Measurements from ENCODE around the gene NUPR1.
"Not testable (repeated sequence)": the region's sequence is repeated elsewhere in the genome, so short reads cannot be mapped to it uniquely, and the experiment has no call there.

Gene NUPR1

DNA sequence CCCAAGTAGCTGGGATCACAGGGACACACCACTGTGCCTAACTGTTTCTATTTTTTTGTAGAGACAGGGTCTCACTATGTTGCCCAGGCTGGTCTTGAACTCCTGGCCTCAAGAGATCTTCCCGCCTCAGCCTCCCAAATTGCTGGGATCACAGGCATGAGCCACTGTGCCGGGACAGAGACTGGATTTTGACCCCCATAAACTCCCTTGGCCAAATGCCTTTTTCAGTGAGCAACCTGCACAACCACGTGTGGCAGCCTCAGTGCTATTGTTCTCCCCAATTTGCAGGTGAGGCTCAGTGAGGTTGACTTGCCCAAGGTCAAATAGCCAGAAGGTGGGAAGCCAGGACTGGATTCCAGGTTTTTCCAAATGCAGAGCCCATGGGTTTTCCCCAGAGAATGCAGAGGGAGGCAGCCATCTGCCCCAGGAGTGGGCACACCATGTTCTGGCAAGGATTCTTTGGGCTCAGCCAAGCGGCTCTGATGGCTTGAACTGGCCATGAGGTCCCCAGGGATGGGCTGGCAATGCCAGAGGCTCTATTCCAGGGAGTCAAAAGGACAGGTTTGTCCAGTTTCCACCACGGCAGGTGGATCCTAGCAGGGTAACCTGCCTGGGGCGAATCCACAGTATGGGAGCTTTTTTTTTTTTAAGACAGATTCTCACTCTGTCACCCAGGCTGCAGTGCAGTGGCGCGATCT is 33.9 kb downstream of the NUPR1 start:
- Histone ChIP-seq H3K27ac (ENCODE audit: low read length) (no peak overlapping the region), H3K4me3 (ENCODE audit: low read length in 2 of 2) (no peak overlapping the region), H3K4me1 (ENCODE audit: control insufficient read depth, insufficient read depth, low read length) (no peaks in the 10 kb centered on the region), H3K36me3 (ENCODE audit: control insufficient read depth in 2 of 2, insufficient read depth in 2 of 2, low read length in 2 of 2) (no peaks in the 10 kb centered on the region), H3K27me3 (ENCODE audit: control insufficient read depth in 1 of 2, insufficient read depth in 2 of 2, low read length in 2 of 2) (peaks cover 3 to 5% of the 10 kb centered on the region in 2 donors), H3K9ac (ENCODE audit: low read length in 2 of 2) (no peak overlapping the region), H3K9me3 (ENCODE audit: control insufficient read depth in 2 of 2, low read length in 2 of 2) (no peaks in the 10 kb centered on the region)

DNA sequence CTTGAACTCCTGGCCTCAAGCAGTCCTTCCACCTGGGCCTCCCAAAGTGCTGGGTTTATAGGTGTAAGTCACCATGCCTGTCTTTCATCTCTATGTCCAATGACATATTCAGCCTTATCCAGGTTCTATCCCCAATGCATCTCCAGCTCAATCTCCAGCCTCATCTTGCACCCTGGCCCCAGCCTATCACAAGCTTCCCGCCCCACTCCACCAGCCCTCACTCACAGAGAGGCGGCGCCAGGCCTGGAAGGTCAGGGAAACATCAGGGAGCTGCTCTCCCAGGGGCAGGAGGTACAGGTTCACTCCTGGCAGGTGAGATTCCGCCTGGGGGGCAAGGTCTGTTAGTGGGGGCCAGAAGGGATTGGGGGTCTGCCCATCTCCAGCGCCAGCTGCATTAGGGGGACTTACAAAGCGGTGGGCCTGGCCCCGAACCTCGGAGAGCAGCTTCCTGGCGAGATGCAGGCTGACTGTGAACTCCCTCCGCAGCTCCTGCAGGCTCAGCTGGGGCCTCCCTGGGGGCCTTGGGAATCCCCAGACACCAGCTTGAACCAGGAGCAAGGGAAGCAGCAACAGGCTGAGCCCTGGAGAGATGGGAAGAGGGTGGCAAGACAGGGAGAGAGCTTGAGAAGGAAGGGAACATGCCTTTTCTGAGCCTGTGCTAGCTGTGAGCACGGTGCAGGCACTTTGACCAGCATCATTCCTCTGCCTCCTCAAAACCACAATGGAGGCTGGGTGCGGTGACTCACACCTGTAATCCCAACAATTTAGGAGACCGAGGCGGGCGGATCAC is 35.1 kb downstream of the NUPR1 start:
- H3K9ac ChIP-seq (ENCODE audit: low read length in 2 of 2): no peak overlapping the region
- H3K4me1 ChIP-seq (ENCODE audit: control insufficient read depth, insufficient read depth, low read length): no peaks in the 10 kb centered on the region
- H3K27ac ChIP-seq (ENCODE audit: low read length): no peak overlapping the region
- no peak overlapping the region for H3K4me3 ChIP-seq (ENCODE audit: low read length in 2 of 2)
- H3K27me3 ChIP-seq (ENCODE audit: control insufficient read depth in 1 of 2, insufficient read depth in 2 of 2, low read length in 2 of 2): peaks cover 3 to 5% of the 10 kb centered on the region in 2 donors
- no peaks in the 10 kb centered on the region for H3K36me3 ChIP-seq (ENCODE audit: control insufficient read depth in 2 of 2, insufficient read depth in 2 of 2, low read length in 2 of 2)
- H3K9me3 ChIP-seq (ENCODE audit: control insufficient read depth in 2 of 2, low read length in 2 of 2): no peaks in the 10 kb centered on the region

GRCh38 chr16:28502290-28502689 is 36.5 kb downstream of the NUPR1 start:
- no peak overlapping the region for H3K9ac ChIP-seq (ENCODE audit: low read length in 2 of 2)
- no peaks in the 10 kb centered on the region for H3K36me3 ChIP-seq (ENCODE audit: control insufficient read depth in 2 of 2, insufficient read depth in 2 of 2, low read length in 2 of 2)
- no peaks in the 10 kb centered on the region for H3K9me3 ChIP-seq (ENCODE audit: control insufficient read depth in 2 of 2, low read length in 2 of 2)
- H3K4me1 ChIP-seq (ENCODE audit: control insufficient read depth, insufficient read depth, low read length): no peaks in the 10 kb centered on the region
- H3K27me3 ChIP-seq (ENCODE audit: control insufficient read depth in 1 of 2, insufficient read depth in 2 of 2, low read length in 2 of 2): peaks cover 3 to 5% of the 10 kb centered on the region in 2 donors
- H3K27ac ChIP-seq (ENCODE audit: low read length): no peak overlapping the region
- H3K4me3 ChIP-seq (ENCODE audit: low read length in 2 of 2): no peak overlapping the region

- no peaks in the 10 kb centered on the region for H3K4me1 ChIP-seq (ENCODE audit: control insufficient read depth, insufficient read depth, low read length)
- H3K36me3 ChIP-seq (ENCODE audit: control insufficient read depth in 2 of 2, insufficient read depth in 2 of 2, low read length in 2 of 2): no peaks in the 10 kb centered on the region
These were observed 37.2 kb downstream of the NUPR1 start for GRCh38 chr16:28501258-28502232.

DNA sequence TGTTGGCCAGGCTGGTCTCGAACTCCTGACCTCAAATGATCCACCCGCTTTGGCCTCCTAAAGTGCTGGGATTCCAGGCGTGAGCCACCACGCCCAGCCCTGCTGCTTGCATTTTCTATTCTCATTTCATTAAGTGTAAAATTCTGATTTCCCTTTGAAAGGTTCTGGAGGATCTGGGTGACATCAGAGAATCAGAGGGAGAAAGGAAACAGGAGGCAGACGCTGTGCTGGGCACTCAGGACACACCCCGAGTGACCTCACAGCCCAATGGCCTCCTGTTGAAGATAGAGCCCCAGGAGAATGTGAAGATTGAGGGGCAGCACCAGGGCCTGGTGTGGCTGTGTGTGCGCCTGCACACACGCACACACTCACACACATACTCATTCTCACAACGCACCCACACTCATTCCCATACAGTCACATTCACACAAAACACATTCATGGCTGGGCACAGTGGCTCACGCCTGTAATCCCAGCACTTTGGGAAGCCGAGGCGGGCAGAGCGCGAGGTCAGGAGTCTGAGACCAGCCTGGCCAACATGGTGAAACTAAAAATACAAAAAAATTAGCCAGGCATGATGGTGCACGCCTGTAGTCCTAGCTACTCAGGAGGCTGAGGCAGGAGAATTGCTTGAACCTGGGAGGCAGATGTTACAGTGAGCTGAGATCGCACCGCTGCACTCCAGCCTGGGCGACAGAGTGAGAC is 38.1 kb downstream of the NUPR1 start:
- H3K27me3 ChIP-seq (ENCODE audit: control insufficient read depth in 1 of 2, insufficient read depth in 2 of 2, low read length in 2 of 2); H3K9ac ChIP-seq (ENCODE audit: low read length in 2 of 2); H3K9me3 ChIP-seq (ENCODE audit: control insufficient read depth in 2 of 2, low read length in 2 of 2); H3K4me1 ChIP-seq (ENCODE audit: control insufficient read depth, insufficient read depth, low read length); H3K27ac ChIP-seq (ENCODE audit: low read length); H3K36me3 ChIP-seq (ENCODE audit: control insufficient read depth in 2 of 2, insufficient read depth in 2 of 2, low read length in 2 of 2); H3K4me3 ChIP-seq (ENCODE audit: low read length in 2 of 2): not testable (repeated sequence)

More at GRCh38 chr16:28501258-28502232, 37.2 kb downstream of the NUPR1 start:
- peaks cover 1 to 5% of the 10 kb centered on the region in 2 donors for H3K27me3 ChIP-seq (ENCODE audit: control insufficient read depth in 1 of 2, insufficient read depth in 2 of 2, low read length in 2 of 2)
- no peak overlapping the region for H3K27ac ChIP-seq (ENCODE audit: low read length)
- H3K9ac ChIP-seq (ENCODE audit: low read length in 2 of 2): no peak overlapping the region
- no peak overlapping the region for H3K4me3 ChIP-seq (ENCODE audit: low read length in 2 of 2)
- H3K9me3 ChIP-seq (ENCODE audit: control insufficient read depth in 2 of 2, low read length in 2 of 2): no peaks in the 10 kb centered on the region

DNA sequence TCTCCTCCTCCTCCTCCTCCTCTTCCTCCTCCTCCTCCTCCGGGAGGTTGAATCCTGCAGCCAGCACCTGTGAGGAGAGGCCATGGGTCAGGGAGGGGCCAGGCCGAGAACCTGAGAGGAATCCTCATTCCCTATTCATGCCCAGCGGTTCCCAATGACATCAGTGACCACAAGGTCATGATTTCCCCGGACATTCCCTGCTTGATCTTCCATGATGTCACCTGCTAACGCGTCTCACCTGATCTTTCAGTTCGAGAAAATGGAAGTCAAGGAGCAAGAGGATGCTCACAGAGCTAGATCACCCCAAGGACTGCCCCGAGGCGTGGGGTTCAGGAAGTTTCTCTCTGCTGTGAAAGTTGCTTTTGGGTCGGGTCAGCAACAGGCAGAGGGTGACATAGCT is 38.9 kb downstream of the NUPR1 start:
- Histone ChIP-seq H3K9me3 (ENCODE audit: control insufficient read depth in 2 of 2, low read length in 2 of 2) (no peaks in the 10 kb centered on the region), H3K4me1 (ENCODE audit: control insufficient read depth, insufficient read depth, low read length) (no peaks in the 10 kb centered on the region), H3K27me3 (ENCODE audit: control insufficient read depth in 1 of 2, insufficient read depth in 2 of 2, low read length in 2 of 2) (peaks cover 0 to 2% of the 10 kb centered on the region in 2 donors), H3K27ac (ENCODE audit: low read length) (no peak overlapping the region), H3K36me3 (ENCODE audit: control insufficient read depth in 2 of 2, insufficient read depth in 2 of 2, low read length in 2 of 2) (no peaks in the 10 kb centered on the region), H3K4me3 (ENCODE audit: low read length in 2 of 2) (no peak overlapping the region), H3K9ac (ENCODE audit: low read length in 2 of 2) (no peak overlapping the region)

DNA sequence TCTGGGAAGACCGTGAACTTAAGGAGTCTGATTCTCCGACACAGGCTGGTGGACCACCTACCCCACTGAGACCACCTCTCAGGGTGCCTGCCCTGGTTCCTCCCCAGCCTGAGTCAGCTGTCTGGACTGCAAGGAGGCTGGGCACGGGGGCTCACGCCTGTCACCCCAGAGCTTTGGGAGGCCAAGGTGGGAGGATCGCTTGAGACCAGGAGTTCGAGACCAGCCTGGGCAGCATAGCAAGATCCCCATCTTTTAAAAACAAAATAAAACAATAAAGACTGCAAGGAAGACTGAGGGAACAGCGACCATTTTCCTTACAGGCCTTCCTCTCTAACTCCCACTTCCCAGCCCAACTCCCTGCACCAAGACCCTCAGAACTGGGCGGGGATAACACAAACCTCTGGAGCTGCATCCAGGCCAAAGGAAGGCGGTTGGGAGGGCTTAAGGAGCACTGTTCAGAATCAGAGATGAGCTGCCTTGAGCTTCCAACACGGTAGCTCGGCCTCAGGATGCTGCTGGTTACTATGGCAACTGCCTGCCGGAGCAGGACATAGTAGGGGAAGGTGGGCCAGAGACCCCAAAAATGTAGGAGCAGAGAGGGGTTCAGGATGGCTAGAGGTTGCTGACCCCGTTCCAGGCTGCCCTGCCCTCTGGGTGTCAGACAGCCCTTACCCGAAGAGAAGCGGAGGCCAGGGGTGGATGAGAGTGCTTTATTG is 40.0 kb downstream of the NUPR1 start:
- Histone ChIP-seq H3K36me3 (ENCODE audit: control insufficient read depth in 2 of 2, insufficient read depth in 2 of 2, low read length in 2 of 2) (no peaks in the 10 kb centered on the region), H3K27me3 (ENCODE audit: control insufficient read depth in 1 of 2, insufficient read depth in 2 of 2, low read length in 2 of 2) (peaks cover 0 to 2% of the 10 kb centered on the region in 2 donors), H3K9ac (ENCODE audit: low read length in 2 of 2) (no peak overlapping the region), H3K27ac (ENCODE audit: low read length) (no peak overlapping the region), H3K9me3 (ENCODE audit: control insufficient read depth in 2 of 2, low read length in 2 of 2) (no peaks in the 10 kb centered on the region), H3K4me1 (ENCODE audit: control insufficient read depth, insufficient read depth, low read length) (peaks cover 2% of the 10 kb centered on the region), H3K4me3 (ENCODE audit: low read length in 2 of 2) (no peak overlapping the region)

DNA sequence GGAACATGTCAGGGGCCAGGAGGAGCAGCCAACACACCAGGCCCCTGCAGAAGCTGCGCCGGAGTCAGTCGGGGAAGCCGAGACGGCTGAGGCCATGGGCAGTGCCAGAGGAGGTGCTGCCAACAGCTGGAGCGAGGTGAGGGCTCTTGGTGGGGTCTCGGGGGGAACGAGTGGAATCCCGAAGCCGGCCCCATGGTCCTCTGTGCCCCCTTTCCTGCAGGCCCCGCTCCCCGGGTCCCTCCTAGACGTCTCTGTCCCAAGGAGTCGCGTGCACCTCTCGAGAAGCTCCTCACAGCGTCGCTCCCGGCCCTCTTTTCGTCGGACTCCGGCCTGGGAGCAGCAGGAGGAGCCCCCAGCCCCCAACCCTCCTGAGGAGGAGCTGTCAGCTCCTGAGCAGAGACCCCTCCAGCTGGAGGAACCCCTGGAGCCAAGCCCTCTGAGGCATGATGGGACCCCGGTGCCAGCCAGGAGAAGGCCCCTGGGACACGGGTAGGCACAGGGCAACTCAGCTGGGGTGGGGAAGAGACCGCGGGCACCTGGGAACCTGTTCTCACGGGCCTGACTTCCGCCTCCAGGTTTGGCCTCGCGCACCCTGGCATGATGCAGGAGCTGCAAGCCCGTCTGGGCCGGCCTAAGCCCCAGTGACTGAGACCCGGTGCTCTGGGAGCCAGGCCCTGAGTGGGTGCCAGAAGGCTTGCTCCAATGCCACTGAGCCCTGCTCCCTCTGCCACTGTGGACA is 40.7 kb downstream of the NUPR1 start:
- H3K36me3 ChIP-seq (ENCODE audit: control insufficient read depth in 2 of 2, insufficient read depth in 2 of 2, low read length in 2 of 2): no peaks in the 10 kb centered on the region
- no peaks in the 10 kb centered on the region for H3K27me3 ChIP-seq (ENCODE audit: control insufficient read depth in 1 of 2, insufficient read depth in 2 of 2, low read length in 2 of 2)
- H3K27ac ChIP-seq (ENCODE audit: low read length): no peak overlapping the region
- H3K9ac ChIP-seq (ENCODE audit: low read length in 2 of 2): no peak overlapping the region
- H3K9me3 ChIP-seq (ENCODE audit: control insufficient read depth in 2 of 2, low read length in 2 of 2): no peaks in the 10 kb centered on the region
- H3K4me3 ChIP-seq (ENCODE audit: low read length in 2 of 2): no peak overlapping the region
- peaks cover 2% of the 10 kb centered on the region for H3K4me1 ChIP-seq (ENCODE audit: control insufficient read depth, insufficient read depth, low read length)

DNA sequence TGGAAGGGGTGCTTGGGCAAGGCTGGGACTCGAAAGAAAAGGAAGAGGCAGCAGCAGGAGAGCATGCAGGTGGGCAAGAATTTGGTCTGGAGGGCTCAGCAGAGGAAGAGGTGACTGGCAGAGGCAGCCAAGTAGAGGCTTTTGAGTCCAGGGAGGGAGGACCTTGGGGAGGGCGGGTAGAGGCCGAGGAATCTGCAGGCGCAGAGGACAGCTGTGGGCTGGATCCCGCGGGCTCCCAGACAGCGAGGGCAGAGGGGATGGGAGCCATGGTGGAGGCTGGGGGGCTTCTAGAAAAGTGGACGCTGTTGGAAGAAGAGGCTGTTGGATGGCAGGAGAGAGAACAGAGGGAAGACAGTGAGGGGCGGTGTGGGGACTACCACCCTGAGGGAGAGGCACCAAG is 41.4 kb downstream of the NUPR1 start:
- H3K27ac ChIP-seq (ENCODE audit: low read length): no peak overlapping the region
- H3K27me3 ChIP-seq (ENCODE audit: control insufficient read depth in 1 of 2, insufficient read depth in 2 of 2, low read length in 2 of 2): no peaks in the 10 kb centered on the region
- H3K9ac ChIP-seq (ENCODE audit: low read length in 2 of 2): no peak overlapping the region
- H3K36me3 ChIP-seq (ENCODE audit: control insufficient read depth in 2 of 2, insufficient read depth in 2 of 2, low read length in 2 of 2): no peaks in the 10 kb centered on the region
- no peaks in the 10 kb centered on the region for H3K9me3 ChIP-seq (ENCODE audit: control insufficient read depth in 2 of 2, low read length in 2 of 2)
- no peak overlapping the region for H3K4me3 ChIP-seq (ENCODE audit: low read length in 2 of 2)
- H3K4me1 ChIP-seq (ENCODE audit: control insufficient read depth, insufficient read depth, low read length): peaks cover 2% of the 10 kb centered on the region

Data from stomach smooth muscle (tissue), 2 donors.